Inferior parietal cortex (tissue), 1 donor: ENCODE results near the gene CRYBG1.
"Not testable (repeated sequence)": the region's sequence is repeated elsewhere in the genome, so short reads cannot be mapped to it uniquely, and the experiment has no call there.

ENCODE experiments used
- DNase-seq: peaks from one replicate; pipeline ENCODE4 v3.0.0-alpha.2; 2016; ENCODE audit errors: extremely low spot score

CRYBG1 gene

DNA sequence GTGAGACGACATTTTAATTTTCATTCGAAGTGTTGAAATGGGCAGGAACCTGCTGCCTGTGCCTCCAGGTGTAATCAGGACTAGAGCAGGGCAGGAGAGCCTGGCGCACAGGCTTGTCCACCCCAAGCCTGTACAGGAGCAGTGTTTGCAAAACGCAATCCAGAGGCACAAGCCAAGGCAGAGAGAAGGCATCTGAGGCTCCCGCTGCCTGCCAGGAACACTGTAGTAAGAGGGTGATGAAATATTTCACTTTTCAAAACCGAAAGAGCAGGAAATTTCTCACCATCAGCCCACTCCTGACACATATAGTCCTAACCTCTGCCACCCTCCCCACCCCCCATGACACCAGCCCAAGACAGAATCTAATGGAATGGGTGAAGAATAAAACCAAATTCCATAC lies 136.3 kb downstream of the CRYBG1 start:
- DNase-seq: no peak

DNA sequence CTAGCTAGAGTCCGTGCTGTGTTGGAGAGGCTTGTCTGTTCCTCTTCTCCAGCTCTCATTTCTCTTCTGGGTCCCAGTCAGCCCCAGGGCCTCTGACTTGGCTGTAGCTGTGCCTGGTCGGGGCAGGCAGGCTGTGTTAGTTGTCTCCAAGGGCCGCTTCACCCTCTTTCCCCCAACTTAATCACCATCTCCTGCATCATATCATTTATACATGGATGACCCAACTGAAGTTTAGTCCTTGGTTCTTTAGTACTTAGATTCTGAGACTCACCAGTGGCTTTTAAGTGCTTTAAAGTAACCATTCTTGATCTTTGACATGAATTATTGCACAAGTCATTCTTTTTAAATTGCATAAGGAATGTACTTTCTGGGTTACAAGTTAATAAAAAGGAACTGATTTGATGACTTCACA lies 141.4 kb downstream of the CRYBG1 start:
- DNase-seq: no peak

GRCh38 chr6:106502559-106502958 lies 142.0 kb downstream of the CRYBG1 start:
- DNase-seq: no peak

DNA sequence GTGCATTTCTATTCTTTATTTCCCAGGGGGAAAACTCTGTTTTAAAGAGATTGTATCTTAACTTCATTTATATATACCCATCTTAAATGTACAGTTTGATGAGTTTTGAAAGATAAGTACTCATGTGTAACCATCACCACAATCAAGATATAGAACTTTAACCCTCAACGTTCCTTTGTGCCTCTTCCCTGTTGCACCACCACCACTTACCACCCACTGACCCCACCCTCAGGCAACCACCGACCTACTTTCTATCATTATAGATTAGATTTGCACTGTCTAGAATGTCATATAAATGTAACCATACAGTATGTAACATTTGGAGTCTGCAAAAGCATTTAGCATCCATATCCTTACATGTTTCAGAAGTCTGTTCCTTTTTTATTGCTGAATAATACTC lies 147.8 kb downstream of the CRYBG1 start:
- DNase-seq: no peak

DNA sequence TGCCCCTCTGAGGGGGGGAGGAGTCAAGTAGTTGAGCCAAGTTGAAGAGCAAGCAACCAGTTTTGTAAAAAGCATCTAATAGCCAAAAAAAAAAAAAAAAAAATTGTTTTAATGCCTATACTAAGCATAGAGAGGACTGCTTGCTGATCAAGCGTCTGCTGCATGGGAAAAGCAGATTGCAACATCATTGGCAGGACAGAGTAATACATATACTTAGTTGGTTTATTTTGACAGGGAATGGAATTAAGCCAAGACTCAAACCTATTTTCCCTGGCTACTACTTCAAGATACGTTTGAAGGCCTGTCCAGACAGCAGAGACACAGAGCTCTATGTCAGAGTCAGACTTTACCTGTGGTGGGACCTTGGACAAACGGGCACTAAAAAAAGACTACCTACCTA lies 148.3 kb downstream of the CRYBG1 start:
- DNase-seq: no peak

DNA sequence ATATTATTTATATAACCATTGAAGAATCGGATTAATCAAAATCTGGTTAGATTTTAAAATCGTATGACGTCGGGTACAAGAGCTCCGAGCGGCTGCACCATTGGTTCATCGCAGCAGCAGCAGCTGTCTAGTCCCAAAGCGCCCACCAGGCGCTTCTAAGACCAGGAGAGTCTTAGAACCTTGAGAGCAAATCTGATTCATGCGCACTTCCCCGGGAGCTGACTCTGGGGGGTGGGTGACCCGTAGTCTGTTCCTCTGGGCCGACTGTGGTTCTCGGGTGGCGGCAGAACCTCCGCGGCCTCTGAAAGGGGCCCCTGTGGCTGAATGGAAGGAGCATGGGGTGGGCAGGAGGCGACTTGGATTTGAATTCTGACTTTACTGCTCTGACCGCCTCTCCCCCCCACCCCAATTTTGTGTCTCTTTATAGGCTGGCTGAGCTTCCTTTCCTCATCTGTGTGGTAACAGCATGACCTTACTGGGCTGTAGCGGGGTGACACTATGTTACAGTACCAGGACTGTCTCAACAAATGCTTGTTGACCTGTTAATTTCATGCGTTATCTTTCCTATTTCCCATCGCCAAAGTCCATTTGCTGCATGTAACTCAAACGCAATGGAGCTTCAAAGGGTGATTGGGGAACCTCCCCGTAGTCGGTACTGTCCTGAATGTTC lies 149.0 kb downstream of the CRYBG1 start:
- no peak for DNase-seq

GRCh38 chr6:106510090-106510970 lies 149.8 kb downstream of the CRYBG1 start:
- no peak for DNase-seq

- no peak for DNase-seq
These were observed 151.0 kb downstream of the CRYBG1 start for GRCh38 chr6:106511288-106512047.

DNA sequence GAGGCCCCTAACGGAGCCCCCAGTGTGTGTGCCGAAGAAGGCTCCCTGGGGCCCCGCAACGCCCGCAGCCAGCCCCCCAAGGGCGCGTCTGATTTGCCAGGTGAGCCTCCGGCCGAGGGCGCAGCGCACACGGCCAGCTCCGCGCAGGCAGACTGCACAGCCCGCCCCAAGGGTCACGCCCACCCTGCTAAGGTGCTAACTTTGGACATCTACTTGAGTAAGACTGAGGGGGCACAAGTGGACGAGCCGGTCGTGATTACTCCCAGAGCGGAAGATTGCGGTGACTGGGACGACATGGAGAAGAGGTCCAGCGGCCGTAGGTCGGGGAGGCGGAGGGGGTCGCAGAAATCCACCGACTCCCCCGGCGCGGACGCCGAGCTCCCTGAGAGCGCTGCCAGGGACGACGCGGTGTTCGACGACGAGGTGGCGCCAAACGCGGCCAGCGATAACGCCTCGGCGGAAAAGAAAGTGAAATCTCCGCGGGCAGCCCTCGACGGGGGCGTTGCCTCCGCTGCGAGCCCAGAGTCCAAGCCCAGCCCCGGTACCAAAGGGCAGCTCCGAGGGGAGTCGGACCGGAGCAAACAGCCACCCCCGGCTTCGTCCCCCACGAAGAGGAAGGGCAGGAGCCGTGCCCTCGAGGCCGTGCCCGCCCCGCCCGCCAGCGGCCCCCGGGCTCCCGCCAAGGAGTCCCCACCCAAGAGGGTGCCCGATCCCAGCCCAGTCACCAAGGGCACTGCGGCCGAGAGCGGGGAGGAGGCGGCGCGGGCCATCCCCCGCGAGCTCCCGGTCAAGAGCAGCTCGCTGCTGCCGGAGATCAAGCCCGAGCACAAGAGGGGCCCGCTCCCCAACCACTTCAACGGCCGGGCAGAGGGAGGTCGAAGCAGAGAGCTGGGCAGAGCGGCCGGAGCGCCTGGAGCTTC lies 151.8 kb downstream of the CRYBG1 start:
- DNase-seq: no peak

DNA sequence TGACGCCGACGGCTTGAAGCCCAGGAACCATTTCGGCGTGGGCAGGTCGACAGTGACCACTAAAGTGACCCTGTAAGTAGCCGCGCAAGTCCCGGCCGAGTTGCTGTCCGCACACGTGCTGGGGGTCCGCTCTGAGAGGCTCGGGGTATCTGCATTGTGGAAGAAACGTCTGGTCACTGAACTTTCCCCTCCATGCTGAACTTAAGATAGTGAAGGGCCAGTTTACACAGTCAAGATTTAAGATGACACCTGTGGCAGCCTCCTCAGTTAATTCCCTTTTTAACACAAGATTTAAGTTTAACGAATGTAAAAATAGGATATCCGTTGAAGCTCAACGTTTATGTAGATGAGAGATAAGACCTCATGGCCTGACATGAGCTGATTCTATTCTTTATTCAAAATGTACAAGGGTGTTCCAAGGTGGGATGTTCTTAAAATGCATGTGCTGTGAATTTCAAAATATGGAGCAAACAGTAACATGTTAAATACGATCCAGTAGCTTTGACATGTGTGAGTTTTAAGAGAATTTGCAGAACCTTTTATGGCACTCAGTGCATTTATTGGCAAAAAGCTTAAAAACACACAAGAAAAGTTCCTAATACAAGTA lies 152.6 kb downstream of the CRYBG1 start:
- DNase-seq: no peak

- DNase-seq: no peak
These were observed 153.5 kb downstream of the CRYBG1 start for GRCh38 chr6:106513808-106514582.

- DNase-seq: no peak
These were observed 154.0 kb downstream of the CRYBG1 start for GRCh38 chr6:106514583-106514885.

DNA sequence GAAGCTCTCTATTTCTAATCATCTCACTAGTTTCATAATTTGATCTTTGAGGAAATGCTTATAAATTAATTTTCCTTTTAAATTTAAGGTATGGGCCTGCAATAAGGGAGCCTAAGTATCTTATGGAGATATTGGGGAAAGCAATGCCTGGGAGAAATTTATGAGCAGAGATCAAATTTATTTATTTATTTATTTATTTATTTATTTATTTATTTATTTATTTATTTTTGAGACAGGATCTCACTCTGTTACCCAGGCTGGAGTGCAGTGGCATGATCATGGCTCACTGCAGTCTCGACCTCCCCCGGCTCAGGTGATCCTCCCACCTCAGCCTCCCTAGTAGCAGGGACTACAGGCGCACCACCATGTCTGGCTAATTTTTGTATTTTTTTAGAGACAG lies 155.1 kb downstream of the CRYBG1 start:
- not testable (repeated sequence) for DNase-seq

DNA sequence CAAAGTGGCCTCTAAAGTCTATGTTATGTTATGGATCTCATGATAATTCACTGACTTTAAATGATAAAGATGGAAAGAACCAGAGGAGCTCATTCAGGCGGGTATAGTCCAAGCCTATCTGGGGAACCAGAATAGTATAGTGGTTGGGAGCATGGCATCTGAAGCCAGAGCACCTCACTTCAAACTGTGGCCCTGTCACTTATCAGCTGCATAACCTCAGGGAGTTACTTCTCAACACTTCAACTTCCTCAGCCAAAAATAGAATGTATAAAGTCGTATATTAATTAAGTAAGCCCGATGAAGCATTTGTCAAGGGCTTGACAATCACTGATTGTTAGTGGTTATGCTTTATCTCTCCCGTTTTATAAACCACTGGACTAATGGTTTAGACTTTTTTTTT lies 156.1 kb downstream of the CRYBG1 start:
- no peak for DNase-seq

DNA sequence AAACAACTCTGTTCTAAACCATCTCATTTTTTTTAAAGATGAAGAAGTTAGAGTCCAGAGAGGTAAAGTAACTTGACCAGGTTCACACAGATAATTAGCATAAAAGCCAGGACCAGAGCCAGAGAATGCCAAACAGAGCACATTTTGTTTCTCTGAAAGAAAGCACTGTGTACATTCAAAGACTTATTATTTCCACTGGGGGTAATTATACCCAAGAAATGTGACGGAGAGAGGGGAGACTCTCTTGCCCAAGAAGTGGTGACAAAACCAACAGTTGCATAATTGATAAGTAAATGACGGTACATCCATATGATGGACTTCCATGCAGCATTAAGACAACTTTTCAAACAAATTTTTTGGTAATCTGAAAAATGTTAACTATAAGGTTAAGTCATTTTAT lies 157.2 kb downstream of the CRYBG1 start:
- DNase-seq: peak; percentile 21

DNA sequence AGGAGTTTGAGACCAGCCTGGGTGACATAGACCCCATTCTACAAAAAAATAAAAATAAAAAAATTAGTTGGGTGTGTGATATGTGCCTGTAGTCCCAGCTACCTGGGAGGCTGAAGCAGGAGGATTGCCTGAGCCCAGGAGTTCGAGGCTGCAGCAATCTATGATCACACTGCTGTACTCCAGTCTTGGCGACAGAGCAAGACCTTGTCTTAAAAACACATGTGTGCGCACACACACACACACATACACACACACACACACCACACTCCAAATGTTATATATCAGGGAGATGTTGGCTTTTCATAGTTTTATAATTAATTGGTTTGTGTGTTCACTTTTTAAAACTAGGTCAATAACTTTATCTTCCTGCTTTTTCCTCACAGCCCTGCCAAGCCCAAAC lies 158.2 kb downstream of the CRYBG1 start:
- DNase-seq: no peak

GRCh38 chr6:106519460-106520394 lies 159.2 kb downstream of the CRYBG1 start:
- DNase-seq: no peak

DNA sequence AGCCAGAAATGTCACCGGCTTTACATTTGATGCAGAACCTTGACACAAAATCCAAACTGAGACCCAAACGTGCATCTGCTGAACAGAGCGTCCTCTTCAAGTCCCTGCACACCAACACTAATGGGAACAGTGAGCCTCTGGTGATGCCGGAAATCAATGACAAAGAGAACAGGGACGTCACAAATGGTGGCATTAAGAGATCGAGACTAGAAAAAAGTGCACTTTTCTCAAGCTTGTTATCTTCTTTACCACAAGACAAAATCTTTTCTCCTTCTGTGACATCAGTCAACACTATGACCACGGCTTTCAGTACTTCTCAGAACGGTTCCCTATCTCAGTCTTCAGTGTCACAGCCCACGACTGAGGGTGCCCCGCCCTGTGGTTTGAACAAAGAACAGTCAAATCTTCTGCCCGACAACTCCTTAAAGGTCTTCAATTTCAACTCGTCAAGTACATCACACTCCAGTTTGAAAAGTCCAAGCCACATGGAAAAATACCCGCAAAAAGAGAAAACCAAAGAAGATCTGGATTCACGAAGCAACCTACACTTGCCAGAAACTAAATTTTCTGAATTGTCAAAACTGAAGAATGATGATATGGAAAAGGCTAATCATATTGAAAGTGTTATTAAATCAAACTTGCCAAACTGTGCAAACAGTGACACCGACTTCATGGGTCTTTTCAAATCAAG lies 160.3 kb downstream of the CRYBG1 start:
- peak; percentile 13 for DNase-seq
